Fibroblast of skin of right biceps (primary cell): ENCODE results near the gene AMER3.

ENCODE experiments used
- DNase-seq: peaks from one replicate; pipeline ENCODE4 v3.0.0-alpha.2; 2013

AMER3 gene

DNA sequence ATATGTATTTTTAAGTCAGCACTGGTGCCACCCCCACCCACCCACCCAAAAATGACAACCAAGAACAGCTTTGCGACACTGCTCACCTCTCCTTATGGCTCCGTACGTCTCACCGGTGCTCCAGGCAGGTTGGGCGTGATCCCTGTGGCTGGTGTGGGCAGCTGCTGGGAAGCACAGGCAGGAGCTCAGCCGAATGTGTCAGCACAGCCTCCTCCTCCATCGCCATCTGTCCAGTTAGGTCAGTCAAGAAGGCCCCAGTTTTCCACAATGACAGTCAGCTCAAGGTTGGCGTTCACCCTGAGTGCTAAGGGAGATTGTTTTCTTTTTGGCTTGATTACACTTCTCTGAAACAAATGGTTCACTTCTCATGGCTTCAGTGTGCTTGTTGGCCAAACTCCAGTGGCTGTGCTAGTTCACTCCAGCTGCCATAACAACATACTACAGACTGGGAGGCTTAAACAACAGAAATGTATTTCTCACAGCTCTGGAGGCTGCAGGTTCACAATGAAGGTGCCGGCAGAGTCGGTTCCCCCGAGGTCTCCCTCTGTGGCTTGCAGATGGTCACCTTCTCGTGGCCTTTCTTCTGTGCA lies 30.2 kb downstream of the AMER3 start:
- DNase-seq, result no peak

DNA sequence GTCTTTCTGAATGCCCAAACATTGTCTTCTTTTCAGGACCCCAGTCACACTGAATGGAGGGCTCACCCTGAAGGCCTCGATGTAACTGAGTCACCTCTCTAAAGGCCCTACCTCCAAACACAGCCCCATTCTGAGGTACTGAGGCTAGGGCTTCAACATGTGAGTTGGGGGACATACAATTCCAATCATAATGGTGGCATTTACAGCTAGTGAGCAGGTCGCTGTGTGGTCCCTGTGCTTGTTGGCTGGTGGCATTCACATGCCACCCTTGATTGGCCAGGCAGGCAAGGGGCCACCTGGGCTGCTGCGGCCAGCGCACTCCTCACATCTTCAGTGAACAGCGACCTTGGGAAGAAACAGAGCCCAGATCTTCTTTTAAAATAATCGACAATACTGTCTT lies 30.7 kb downstream of the AMER3 start:
- DNase-seq, result no peak

DNA sequence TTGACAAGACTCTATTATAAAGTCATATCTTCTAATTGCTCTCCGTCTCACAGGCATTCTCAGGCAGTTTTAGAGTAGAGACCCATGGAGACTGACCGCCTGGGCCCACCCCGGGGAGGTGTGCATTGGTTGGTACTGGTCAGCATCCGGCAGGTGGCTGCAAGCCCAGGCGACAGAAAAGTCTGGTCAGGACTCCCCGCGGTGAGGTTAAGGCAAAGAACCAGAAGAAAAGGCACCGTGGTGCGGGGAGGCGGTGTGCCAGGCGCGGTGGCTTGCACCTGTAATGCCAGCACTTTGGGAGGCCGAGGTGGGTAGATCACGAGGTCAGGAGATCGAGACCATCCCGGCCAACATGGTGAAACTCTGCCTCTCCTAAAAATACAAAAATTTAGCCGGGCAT lies 32.5 kb downstream of the AMER3 start:
- DNase-seq, result no peak

DNA sequence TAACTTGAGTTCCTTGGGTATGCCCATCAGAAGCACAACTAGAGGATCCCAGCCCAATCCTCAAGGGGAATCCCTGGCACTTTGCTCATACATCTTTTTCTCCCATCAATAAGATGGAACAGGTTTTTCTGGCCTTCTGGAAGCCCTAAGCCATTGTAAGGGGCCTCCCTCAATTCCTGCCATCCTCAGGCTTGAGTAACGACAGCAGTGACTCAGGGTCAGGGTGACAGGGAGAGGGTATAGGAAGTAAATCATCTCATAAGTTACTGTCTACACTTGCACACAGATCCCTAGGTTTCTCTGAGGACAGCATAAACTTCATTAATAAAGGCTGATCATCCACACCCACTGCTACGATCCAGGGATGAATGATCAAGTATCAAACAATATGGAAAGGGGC lies 35.0 kb downstream of the AMER3 start:
- DNase-seq, result no peak

DNA sequence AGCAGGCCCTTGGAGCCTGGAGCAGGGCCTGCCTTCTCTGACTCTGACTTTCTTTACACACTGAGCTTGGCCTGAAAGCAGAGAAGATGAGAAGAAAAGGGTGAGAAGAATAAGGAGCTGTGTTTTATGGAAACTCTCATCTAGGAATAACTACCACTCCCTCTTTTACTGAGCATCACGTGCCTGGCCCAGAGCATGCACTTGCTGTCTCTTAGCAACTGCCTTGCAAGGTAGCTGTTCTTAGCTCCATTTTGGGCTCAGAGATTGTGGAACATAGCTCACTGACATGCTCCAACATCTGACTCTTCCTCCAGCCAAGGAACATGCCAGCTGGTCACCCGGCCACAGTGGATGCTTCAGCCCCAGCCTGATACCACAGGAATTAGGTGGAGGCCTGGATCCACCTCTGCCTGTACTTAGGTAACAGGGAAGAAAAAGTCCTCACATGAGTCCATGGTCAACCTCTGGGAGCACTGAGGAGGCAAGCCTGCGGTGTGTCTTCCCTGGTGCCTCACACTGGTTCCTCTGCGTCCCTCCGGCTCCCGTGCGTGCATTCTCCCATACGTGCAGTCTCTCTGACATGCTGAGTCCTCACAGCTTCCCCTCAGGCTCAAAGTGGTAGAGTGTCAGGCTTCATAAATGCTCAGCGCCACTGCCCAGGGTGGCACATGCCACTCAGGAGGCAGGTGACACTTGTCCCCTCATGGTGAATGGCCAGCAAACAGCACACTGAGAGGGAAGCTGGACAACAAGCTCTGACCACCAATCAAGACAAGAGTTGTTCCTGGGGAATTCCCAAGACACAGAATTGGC lies 35.7 kb downstream of the AMER3 start:
- DNase-seq, result no peak

DNA sequence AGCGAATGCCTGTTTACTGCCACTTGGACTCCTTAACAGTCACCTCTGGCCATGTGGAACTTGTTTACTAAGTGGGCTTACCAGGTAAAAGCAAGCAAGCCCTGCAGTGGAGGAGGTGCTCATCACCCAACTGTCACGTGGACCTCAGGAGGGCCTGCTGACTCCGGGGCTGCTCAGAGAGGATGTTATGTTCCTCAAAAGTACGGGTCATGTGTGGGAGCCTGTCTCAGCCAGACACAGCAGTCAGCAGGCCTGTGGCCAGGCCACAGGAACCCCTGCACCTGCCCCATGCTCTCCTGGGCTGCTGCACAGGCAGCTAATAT lies 36.2 kb downstream of the AMER3 start:
- no peak for DNase-seq

DNA sequence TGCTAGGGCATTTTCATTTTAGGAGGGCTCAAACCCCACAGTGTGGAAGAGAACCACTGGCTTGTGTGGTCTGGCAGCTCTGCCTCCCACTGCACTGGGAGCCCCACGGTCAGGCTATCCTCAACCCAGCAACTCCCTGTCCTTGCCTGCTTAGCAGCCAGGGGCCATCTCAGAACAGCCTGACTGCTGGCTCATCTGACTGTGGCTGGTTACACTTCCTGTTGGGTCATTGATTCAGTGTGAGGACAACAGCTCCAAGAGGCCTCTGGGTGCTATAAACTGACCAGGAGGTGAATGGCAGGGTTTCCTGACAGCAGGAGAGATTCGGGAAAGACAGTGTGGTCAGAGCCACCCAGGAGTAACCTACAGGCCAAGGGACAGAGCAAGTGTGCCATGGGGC lies 40.1 kb downstream of the AMER3 start:
- DNase-seq, result no peak

DNA sequence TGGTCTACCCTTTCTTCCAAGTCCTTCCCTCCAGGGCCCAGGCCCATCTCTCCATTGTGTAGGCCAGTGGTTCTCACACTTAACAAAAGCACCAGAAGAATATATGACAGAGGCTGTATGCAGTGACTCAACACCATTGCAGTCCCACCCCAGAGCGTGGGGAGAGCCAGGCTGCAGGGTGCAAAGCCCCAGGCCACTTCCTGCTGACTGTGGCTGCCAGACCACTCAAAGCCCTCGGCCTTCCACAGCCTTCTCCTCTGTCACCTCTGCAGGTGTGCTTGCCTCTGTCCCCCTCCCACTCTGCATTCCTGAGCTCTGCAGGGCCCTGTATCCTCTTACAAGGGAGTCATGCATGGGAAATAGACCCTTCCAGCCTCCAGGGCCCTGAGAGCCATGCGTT lies 41.0 kb downstream of the AMER3 start:
- no peak for DNase-seq

DNA sequence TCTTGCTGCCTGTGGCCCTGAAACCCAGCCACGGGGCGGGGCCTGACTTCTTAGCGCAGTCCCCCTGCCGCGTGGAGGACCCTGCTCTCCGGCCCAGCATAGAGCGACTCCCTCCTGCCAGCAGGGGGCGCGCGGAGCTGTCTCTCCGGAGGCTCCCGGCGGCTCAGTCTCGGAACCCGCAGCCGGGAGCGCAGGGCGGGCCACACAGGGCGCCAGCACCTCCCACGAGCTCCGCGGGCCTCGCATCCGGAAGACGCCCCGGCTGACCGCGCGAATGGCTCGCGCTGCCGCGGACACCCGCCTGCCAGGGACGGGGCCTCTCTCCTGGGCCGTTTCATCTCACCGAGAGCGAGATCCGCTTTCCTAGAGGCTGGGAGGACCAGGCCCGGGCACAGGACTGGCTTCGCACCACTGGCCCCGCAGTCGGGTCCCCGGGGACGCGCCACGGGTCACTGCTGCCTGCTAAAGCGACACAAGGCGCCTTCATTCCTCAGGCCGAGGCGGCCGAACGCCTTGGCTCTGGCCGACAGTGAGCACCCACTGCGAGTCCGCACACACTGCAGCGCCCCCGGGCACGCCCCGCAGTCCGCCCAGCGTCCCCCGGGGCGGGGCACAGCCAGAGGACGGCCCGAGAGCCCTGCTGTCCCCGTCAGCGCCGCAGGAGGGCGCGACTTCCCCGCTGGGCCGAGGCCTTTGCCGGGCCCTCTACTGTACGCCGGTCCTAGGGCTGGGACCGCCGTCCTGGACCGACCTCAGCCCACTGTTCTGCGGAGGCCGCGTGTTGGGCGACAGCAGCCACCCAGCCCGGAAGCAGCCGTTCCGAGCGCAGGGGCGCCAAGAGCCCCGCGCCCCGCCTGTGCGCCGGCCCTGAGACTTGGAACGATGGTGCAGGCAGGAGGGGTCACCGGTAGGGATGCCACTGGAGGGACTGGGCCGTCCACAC lies 42.4 kb downstream of the AMER3 start:
- peak; percentile 85 for DNase-seq

DNA sequence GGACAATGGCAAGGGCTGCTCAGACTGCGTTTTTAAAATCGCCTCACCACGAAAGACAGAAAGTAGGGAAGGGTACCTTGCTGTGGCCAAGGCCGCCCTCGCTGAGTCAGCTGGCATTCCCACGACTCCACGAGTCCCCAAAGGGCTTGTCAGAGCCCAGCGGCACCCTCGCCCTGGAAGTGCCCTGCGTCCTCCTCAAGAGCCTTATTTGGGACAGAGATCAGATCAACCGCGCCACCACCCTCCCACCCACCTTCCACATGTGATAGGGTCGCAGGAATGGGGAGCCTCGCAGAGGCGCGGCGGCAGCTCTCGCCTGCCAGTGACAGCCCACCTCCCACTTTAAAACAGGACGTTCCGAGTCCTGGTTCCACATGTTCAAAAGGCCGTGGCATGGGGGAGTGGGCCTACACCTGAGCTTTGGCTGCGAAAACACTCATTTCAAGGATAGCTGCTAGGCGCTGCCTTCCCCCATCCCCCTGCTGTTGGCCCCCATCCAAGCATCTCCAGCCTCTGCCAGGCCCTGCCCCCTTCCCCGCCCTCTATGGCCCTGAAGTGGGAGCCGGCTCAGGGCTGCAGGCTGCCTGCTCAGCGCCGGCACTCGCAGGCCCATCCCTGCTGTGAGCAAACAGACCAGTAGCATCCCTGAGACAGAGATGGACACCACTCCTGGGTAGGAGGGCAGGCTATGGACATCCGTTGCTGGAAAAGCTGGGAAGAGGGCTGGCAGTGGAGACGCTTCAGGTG lies 43.3 kb downstream of the AMER3 start:
- DNase-seq, result peak; percentile 35

DNA sequence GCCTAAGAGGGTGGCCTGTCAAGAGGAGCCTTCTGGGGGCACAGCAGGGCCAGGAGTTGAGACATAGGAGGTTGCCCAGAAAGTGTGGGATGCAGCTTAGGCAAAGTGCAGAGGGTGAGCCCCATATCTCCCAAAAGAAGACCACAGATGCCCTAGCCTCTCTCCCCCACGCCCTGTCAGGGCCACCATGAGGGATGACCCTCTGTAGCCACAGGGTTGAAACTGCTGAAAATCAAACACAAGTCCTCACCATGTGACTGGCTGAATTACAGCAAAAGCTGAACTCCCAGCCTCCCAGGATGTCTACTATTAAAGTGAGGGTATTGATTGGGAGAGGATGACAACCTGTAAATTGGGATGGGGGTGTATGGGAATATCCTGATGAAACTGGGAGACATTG lies 44.0 kb downstream of the AMER3 start:
- DNase-seq, result no peak

DNA sequence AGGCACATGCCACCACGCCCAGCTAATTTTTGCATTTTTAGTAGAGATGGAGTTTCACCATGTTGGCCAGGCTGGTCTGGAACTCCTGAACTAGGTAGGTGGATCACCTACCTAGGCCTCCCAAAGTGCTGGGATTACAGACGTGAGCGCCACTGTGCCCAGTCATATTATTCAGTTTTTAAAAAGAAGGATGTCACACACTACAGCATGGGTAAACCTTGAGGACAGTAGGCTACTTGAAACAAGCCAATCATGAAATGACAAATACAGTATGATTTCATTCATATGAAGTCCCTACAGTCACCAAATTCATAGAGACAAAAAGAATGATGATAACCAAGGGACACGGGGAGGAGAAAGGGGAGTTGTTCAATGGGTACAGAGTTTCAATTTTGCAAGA lies 50.3 kb downstream of the AMER3 start:
- no peak for DNase-seq

DNA sequence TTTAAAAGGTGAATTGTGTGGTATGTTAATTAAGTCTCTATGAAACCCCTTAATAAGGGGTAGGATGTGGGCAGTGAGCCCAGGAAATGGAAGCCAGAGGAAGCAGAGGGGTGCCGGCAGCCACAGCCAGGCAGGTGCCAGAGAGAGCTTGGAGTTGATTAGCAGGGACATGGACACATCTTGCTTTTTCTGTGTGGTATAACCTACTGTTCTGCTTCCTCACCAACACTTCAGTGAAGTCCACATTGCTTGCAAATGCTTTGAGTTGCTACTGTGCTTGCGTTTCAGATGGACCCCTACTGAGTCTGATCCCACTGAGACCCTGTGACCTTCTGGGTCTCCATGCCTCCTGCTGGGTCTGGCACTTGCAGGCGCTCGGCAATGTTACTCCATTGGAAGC lies 51.0 kb downstream of the AMER3 start:
- no peak for DNase-seq

DNA sequence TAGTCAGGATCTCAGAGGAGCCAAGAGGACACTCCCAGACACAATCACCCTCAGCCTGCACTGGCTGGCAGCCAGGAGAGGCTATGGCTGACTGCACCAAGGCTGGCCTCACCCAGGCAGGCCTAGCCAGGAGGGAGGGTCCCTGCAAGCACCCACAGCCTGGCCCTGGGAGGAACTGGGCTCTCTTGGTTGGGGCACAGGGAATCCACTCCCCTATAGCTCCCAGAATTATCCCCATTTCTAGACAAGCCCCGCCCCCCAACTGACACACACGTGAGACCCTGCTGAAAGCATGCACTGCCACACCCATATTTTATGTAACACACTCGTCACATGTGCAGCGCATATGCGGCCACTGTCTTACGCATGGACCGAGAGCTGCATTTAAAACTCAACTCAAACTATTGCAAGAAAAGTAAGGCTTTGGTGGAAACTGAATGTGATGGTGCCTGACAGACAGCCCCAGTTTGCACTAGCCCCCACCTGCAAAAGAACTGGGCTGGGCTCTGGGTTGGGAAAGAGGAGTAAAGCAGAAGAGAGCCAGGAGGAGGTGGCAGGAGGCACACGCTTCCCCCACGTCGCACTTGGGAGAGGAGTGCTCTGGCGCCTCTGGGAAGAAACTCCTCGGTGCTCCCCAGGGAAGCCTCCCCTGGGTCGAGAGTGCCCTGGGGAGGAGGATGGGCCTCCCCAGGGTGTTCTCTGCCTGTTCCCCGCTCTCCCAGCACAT lies 52.5 kb downstream of the AMER3 start:
- no peak for DNase-seq

DNA sequence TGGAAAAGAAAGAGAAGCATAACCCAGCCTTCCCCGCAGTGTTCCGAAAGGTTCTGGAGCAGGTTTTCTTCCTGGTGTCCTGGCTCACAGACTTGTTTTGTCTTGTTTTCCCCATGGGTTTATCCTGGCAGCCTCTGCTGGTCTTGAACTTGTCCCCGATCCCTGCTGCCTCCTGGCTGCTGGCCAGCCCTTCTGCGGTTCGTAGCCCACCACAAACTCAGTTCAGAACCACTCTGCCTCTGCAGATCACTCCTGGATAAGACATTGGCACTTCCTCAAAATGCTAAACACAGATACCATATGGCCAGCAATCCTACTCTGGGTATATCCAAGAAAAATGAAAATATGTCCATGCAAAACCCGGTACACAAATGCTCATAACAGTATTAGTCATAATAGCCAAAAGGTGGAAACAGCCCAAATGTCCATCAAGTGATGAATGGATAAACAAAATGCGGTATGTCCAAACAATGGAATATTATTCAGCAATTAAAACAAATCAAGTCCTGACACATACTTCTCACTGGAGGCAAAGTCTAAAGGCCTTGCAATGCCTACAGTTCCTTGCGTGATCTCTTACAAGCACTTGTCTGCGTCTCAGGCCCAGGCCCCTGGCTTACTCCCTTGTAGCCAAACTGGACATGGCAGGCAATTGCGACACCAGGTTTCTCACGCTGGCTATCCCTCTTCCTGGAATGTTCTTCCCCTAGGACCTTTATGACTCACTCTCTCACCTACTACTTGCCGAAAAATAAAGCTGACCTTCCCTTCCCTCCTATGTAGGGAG lies 53.3 kb downstream of the AMER3 start:
- no peak for DNase-seq

DNA sequence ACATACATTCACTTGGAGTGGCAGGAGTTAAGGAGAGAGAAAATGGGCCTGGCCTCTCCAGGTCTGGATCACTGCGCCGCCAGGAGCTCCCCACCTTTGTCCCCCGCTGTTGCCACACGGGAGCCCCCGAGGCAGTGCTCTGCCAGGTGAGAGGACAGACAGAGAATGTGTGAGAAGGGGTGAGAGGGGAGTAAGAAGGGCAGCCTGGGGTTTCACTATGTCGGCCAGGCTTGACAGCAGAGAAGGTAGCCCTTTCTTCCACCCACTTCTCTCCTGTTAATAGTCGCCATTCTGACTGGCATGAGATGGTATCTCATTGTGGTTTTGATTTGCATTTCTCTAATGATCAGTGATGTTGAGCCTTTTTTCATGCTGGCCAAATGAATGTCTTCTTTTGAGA lies 55.1 kb downstream of the AMER3 start:
- DNase-seq, result no peak

DNA sequence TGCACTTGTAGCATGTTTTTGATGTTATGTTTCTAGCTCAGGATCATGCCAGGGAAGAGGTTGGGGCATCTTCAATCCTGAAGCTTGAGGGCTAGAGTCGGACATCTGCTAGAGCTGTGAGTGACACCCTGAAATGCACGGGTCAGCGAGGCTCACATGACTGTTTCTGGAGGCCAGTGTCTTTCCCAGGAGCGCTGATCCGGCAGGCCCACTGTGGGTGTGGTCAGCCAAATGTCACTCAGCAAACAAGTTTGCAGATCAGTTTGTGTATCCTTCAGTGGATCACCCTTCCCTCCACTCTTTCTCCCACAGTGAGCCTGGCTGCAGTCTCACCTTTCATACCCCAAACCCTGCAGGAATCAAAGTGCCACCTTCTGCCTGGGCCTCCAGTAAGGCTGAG lies 58.4 kb downstream of the AMER3 start:
- no peak for DNase-seq

DNA sequence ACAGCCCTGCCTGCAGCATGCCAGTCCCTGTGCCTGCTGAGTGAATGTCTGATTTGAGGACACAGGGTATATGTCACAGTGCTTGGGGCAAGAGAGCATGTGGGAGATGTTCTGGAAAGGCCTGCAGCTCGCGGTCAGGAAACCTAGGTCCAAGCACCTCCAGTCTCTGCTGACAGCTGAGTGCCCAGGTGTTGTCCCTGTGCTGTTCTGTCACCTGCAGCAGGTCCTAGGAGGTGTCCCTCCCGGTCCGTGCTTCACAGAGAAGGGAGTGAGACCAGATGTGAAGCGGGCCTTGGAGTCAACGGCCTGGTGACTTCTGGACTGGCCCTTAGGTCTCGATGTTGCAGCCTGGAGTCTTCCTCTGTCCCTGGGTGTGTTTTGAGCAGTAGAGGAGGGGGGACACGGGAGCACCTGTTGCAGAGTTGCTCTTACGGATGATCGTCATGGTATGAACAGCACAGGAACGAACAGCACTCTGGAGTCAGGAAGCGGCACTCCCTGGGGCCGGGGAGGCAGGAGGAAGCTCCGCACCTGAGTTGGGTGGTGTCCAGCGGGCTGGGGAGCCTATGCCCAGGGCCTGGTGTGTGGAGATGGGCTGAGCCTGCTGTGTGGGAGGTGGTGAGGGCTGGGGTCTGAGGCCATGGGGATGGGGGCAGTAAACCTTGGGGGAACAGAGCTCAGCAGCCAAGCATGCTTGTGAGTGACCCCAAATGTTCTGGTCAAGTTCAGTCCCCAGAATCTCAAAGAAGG lies 59.8 kb downstream of the AMER3 start:
- no peak for DNase-seq
